H1 (cell line): ENCODE data around the gene CADPS. TPM values are rescaled to one million over a fixed set of nuclear protein-coding genes. Genes with fewer than 3 reads are reported as not detected.

Source experiments
- CTCF ChIA-PET: fragments of 300-600 bp; sonication (Branson Sonifier 250); formaldehyde crosslinking; loops from one replicate; lab custom pipeline; 2021; ENCODE audit not compliant: partially characterized antibody; lab: Charles Lee
- POLR2A ChIA-PET: fragments of 300-600 bp; sonication (Branson Sonifier 250); formaldehyde crosslinking; loops from one replicate; lab custom pipeline; 2021; ENCODE audit warnings: inconsistent platforms; ENCODE audit not compliant: partially characterized antibody; lab: Charles Lee
- DNase-seq, 2 experiments: peaks; one replicate each; pipeline versions ENCODE4 v3.0.0 to v3.0.0-alpha.2; 2010 to 2022; ENCODE audit warnings: low spot score in 2 of 2, low read depth in 1 of 2, mixed read lengths in 1 of 2
- FAIRE-seq: peaks from 2 replicates; lab custom pipeline; 2011; peaks lifted over from hg19 to GRCh38; lab: Jason Lieb, UNC
- H2AFZ ChIP-seq: 2 replicates; pipeline ENCODE4 v1.8.1; 2012; ENCODE audit warnings: low read length, inconsistent platforms
- H2AK5ac ChIP-seq: 2 replicates; pipeline ENCODE4 v1.6.1; 2013; ENCODE audit warnings: low read depth, low read length
- H2BK120ac ChIP-seq: replicated peaks from 2 replicates; pipeline ENCODE3; 2013; ENCODE audit warnings: low read depth, low read length, inconsistent platforms
- H2BK12ac ChIP-seq: 2 replicates; pipeline ENCODE4 v1.6.1; 2013; ENCODE audit warnings: low read depth, low read length
- H2BK15ac ChIP-seq: 2 replicates; pipeline ENCODE4 v1.6.1; 2013; ENCODE audit warnings: low read length
- H2BK20ac ChIP-seq: 2 replicates; pipeline ENCODE4 v1.6.1; 2013; ENCODE audit warnings: low read length
- H2BK5ac ChIP-seq: 2 replicates; pipeline ENCODE4 v1.6.1; 2013; ENCODE audit warnings: low read depth, low read length
- H3K14ac ChIP-seq: 2 replicates; pipeline ENCODE4 v1.6.1; 2013; ENCODE audit warnings: inconsistent platforms; ENCODE audit not compliant: insufficient read length
- H3K18ac ChIP-seq: 2 replicates; pipeline ENCODE4 v1.6.1; 2013; ENCODE audit warnings: low read length; ENCODE audit errors: extremely low read depth
- H3K23ac ChIP-seq: 2 replicates; pipeline ENCODE4 v1.6.1; 2013; ENCODE audit warnings: inconsistent platforms; ENCODE audit not compliant: insufficient read length
- H3K23me2 ChIP-seq: 2 replicates; pipeline ENCODE4 v1.6.1; 2013; ENCODE audit warnings: low read depth, low read length
- H3K27ac ChIP-seq: 2 replicates; pipeline ENCODE4 v1.6.1; 2011; ENCODE audit warnings: low read depth, low read length, inconsistent platforms
- H3K27me3 ChIP-seq, 4 experiments: replicated peaks in 1 of 4; 1 replicate in 1 of 4; 2 replicates in 3 of 4; pipeline versions ENCODE4 v1.6.1 to v1.8.1; 2011 to 2013; ENCODE audit warnings: low read length in 3 of 4, mild to moderate bottlenecking in 3 of 4, inconsistent platforms in 2 of 4, mixed read lengths in 2 of 4, moderate library complexity in 1 of 4; ENCODE audit not compliant: control insufficient read depth in 3 of 4, insufficient read depth in 3 of 4; ENCODE audit errors: extremely low read depth in 1 of 4
- H3K36me3 ChIP-seq, 4 experiments: 2 replicates each; pipeline versions ENCODE4 v1.6.1 to v1.8.1; 2011 to 2013; ENCODE audit warnings: mild to moderate bottlenecking in 4 of 4, low read length in 3 of 4, moderate library complexity in 2 of 4, control low read depth in 1 of 4, inconsistent platforms in 1 of 4; ENCODE audit not compliant: insufficient read depth in 4 of 4, control insufficient read depth in 2 of 4
- H3K4ac ChIP-seq: replicated peaks from 2 replicates; pipeline ENCODE3; 2013; ENCODE audit warnings: low read length, low read depth, mixed read lengths, inconsistent platforms; ENCODE audit not compliant: insufficient read length
- H3K4me1 ChIP-seq, 4 experiments: replicated peaks in 1 of 4; 1 replicate in 1 of 4; 2 replicates in 3 of 4; pipeline versions ENCODE4 v1.6.1 to v1.8.1; 2011 to 2013; ENCODE audit warnings: low read length in 3 of 4, inconsistent platforms in 2 of 4, mixed read lengths in 1 of 4; ENCODE audit not compliant: insufficient read depth in 4 of 4, control insufficient read depth in 3 of 4
- H3K4me2 ChIP-seq, 2 experiments: 2 replicates each; pipeline versions ENCODE4 v1.6.1 to v1.8.1; 2011 to 2013; ENCODE audit warnings: low read depth in 2 of 2, low read length in 2 of 2, control low read depth in 1 of 2, inconsistent platforms in 1 of 2, mild to moderate bottlenecking in 1 of 2; ENCODE audit not compliant: insufficient read depth in 1 of 2
- H3K4me3 ChIP-seq, 4 experiments: fragments of 200-600, 300-600 bp in 1 of 4; sonication (generic), shearing (Covaris generic), sonication (Bioruptor Twin) in 1 of 4; 2 replicates each; pipeline versions ENCODE4 v1.5.1 to v1.8.1; 2011 to 2016; ENCODE audit warnings: low read length in 4 of 4, low read depth in 3 of 4, control low read depth in 2 of 4, inconsistent platforms in 2 of 4, mild to moderate bottlenecking in 2 of 4, mixed read lengths in 1 of 4, moderate library complexity in 1 of 4; ENCODE audit not compliant: insufficient read depth in 2 of 4; ENCODE audit errors: extremely low read depth in 1 of 4
- H3K56ac ChIP-seq: replicated peaks from 2 replicates; pipeline ENCODE3; 2013; ENCODE audit warnings: low read depth, mild to moderate bottlenecking, mixed read lengths, low read length, inconsistent platforms; ENCODE audit not compliant: insufficient read length
- H3K79me1 ChIP-seq: 2 replicates; pipeline ENCODE4 v1.6.1; 2013; ENCODE audit warnings: low read depth, low read length, control low read depth
- H3K79me2 ChIP-seq, 2 experiments: 2 replicates each; pipeline versions ENCODE4 v1.6.1 to v1.8.1; 2012 to 2013; ENCODE audit warnings: low read length in 2 of 2, mild to moderate bottlenecking in 2 of 2, inconsistent platforms in 1 of 2; ENCODE audit not compliant: insufficient read depth in 2 of 2, control insufficient read depth in 1 of 2
- H3K9ac ChIP-seq, 4 experiments: replicated peaks in 1 of 4; 1 replicate in 1 of 4; 2 replicates in 3 of 4; pipeline versions ENCODE4 v1.6.1 to v1.8.1; 2011 to 2013; ENCODE audit warnings: low read depth in 3 of 4, low read length in 3 of 4, control low read depth in 2 of 4, mild to moderate bottlenecking in 2 of 4, moderate library complexity in 2 of 4, inconsistent platforms in 1 of 4; ENCODE audit errors: extremely low read depth in 1 of 4
- H3K9me3 ChIP-seq, 2 experiments: 2 replicates each; pipeline versions ENCODE4 v1.6.1 to v1.8.1; 2012 to 2013; ENCODE audit warnings: mild to moderate bottlenecking in 2 of 2, moderate library complexity in 2 of 2, control low read depth in 1 of 2, inconsistent platforms in 1 of 2, low read depth in 1 of 2, low read length in 1 of 2, mixed read lengths in 1 of 2; ENCODE audit not compliant: insufficient read depth in 2 of 2
- H4K20me1 ChIP-seq, 2 experiments: replicated peaks in 1 of 2; 2 replicates each; pipeline versions ENCODE3 to v1.8.1; 2011 to 2013; ENCODE audit warnings: inconsistent platforms in 2 of 2, low read length in 2 of 2, mild to moderate bottlenecking in 1 of 2; ENCODE audit not compliant: insufficient read depth in 2 of 2, control insufficient read depth in 1 of 2
- H4K5ac ChIP-seq: 2 replicates; pipeline ENCODE4 v1.6.1; 2013; ENCODE audit warnings: low read length, low read depth, mixed read lengths, inconsistent platforms; ENCODE audit not compliant: insufficient read length
- H4K8ac ChIP-seq: 2 replicates; pipeline ENCODE4 v1.8.0; 2013; ENCODE audit warnings: mild to moderate bottlenecking, moderate library complexity, low read length, inconsistent platforms; ENCODE audit not compliant: insufficient read depth; ENCODE audit errors: extremely low read depth
- H4K91ac ChIP-seq: replicated peaks from 2 replicates; pipeline ENCODE3; 2013; ENCODE audit warnings: low read length, mixed read lengths, inconsistent platforms; ENCODE audit not compliant: insufficient read length
- FOSL1 ChIP-seq: IDR thresholded peaks from 2 replicates; pipeline ENCODE4 v1.6.1; 2011; ENCODE audit warnings: mild to moderate bottlenecking, low read depth, low read length, moderate library complexity; ENCODE audit not compliant: insufficient read depth
- SP2 ChIP-seq: IDR thresholded peaks from 2 replicates; pipeline ENCODE4 v1.6.1; 2012; ENCODE audit warnings: mild to moderate bottlenecking, low read length, inconsistent platforms
- TBP ChIP-seq: IDR thresholded peaks from 2 replicates; pipeline ENCODE4 v1.6.1; 2011; ENCODE audit warnings: low read depth, low read length, improper control_type of control experiment
- WGBS, 2 experiments: shearing (Covaris generic) in 1 of 2; methylation state at CpG; one replicate each; pipeline versions ENCODE4 v1.1.6 to v1.1.7; 2013 to 2015; ENCODE audit warnings: low lambda C conversion rate in 2 of 2, mixed read lengths in 2 of 2, inconsistent platforms in 1 of 2, low coverage in 1 of 2, missing lambda C conversion rate in 1 of 2; ENCODE audit not compliant: insufficient replicate concordance in 2 of 2, insufficient coverage in 1 of 2, insufficient read length in 1 of 2; ENCODE audit errors: extremely low coverage in 1 of 2, missing lambda C conversion rate in 1 of 2; 5-methylcytosine and 5-hydroxymethylcytosine counted together
- polyA plus RNA-seq, 7 experiments: library from polyadenylated mRNA; depleted of rRNA in 3 of 7; stranded (reverse) in 5 of 7; unstranded in 2 of 7; fragments of >200 nt in 5 of 7; fragments of 200-250 nt in 2 of 7; gene quantifications; 1 replicate in 5 of 7; 2 replicates in 1 of 7; 4 replicates in 1 of 7; pipeline versions ENCODE4 v1.2.1 to v1.2.3, GENCODE V29; 2011 to 2013; ENCODE audit warnings: missing spikeins in 2 of 7, mixed read lengths in 2 of 7
- total RNA-seq: library from RNA; stranded (reverse); fragmentation: NEBNext Ultra II Directional; extraction: Animal tissue kit (Norgen Biotek cat#: 25700); gene quantifications from 2 replicates; pipeline ENCODE4 v1.2.1, GENCODE V29; 2021

The CADPS gene
- total and polyA plus RNA-seq, 2 of the 8 experiments (the other 6 are each of a cell fraction or from before 2014, with no cell fraction given) = 7.1 to 10.2 TPM

DNA sequence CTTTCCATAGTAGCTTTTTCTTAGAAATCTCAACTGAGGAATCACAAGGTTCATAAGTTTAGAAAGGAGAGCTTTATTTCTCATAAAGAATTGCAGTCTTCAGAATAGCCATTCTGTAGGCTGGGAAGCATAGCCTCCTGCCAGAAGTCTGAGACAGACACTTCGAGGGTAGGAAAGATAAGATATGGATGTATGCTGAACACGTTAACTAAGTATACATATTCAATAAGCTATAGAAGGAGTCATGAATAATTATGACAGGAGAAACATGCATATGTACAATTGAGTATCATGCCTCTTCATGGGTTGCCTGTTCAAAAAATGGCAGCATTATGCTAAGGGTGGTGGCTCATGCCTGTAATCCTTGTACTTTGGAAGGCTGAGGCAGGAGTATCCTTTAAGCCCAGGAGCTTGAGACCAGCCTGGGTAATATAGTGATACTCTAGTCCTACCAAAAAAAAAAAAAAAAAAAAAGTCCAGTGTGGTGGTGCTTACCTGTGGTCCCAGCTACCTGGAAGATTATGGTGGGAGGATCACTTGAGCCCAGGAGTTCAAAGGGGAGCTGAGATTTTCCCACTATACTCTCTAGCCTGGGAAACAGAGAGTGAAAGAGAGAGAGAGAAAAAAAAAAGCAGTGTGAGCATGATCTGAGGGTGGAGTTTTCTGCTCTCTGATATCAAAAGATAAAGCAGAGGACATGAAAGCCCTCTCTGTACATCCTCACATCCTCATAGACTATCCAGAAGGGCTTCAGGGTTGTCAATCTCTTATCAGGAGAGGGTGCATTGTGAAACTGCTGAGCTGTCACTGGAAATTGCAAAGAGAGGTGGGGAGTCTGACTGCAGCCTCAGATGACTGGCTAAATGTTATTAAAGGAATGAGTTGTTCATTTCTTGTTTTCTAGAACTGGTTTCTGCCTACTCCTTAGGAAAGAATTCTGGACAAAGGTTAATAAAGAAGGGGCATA lies 23.6 kb upstream of the CADPS start:
- WGBS, 2 experiments = 86% methylated on average over 2 of the region's 2 CpGs; no CpG with 5 or more reads in 1 of the 2 experiments

More for the DNA sequence above, 23.6 kb upstream of the CADPS start:
- CTCF ChIA-PET = interaction anchor here (0.6 to 0.9 kb wide), 5 partner anchors 10 to 204 kb away, joined by 3 to 5 read pairs (median 3); no protein-coding TSS in a partner anchor
- H4K91ac ChIP-seq = no peak overlapping the region
- H3K4me1 ChIP-seq = no peaks in the 10 kb centered on the region
- no peak overlapping the region for H2BK5ac ChIP-seq
- TF ChIP-seq FOSL1 (no peak), TBP (no peak), SP2 (no peak)
- no peaks in the 10 kb centered on the region for H3K79me1 ChIP-seq
- H4K20me1 ChIP-seq = no peaks in the 10 kb centered on the region
- no peaks in the 10 kb centered on the region for H3K27me3 ChIP-seq
- no peak overlapping the region for H4K8ac ChIP-seq
- H3K4ac ChIP-seq = no peak overlapping the region
- no peak overlapping the region for H3K56ac ChIP-seq
- H2BK120ac ChIP-seq = no peak overlapping the region
- no peak overlapping the region for H2BK15ac ChIP-seq
- no peak overlapping the region for H3K27ac ChIP-seq
- no peak overlapping the region for H2BK12ac ChIP-seq
- H3K4me3 ChIP-seq = no peak overlapping the region
- H2AFZ ChIP-seq = no peak overlapping the region
- DNase-seq (no peak), FAIRE-seq (no peak)
- POLR2A ChIA-PET = interaction anchor here (1.3 kb wide), 1 partner anchor 24 kb away, joined by 3 read pairs; no protein-coding TSS in a partner anchor
- no peak overlapping the region for H2AK5ac ChIP-seq
- peaks cover 10 to 13% of the 10 kb centered on the region in 2 experiments; a peak in 3 of 4 replicates for H3K9me3 ChIP-seq
- H3K23ac ChIP-seq = no peak overlapping the region
- no peak overlapping the region for H3K14ac ChIP-seq
- no peaks in the 10 kb centered on the region for H3K79me2 ChIP-seq
- H4K5ac ChIP-seq = no peak overlapping the region
- no peaks in the 10 kb centered on the region for H3K36me3 ChIP-seq
- H3K9ac ChIP-seq = no peak overlapping the region
- H3K23me2 ChIP-seq = no peaks in the 10 kb centered on the region
- no peak overlapping the region for H3K18ac ChIP-seq
- no peak overlapping the region for H2BK20ac ChIP-seq
- H3K4me2 ChIP-seq = no peak overlapping the region
